ENCODE results near the gene ALPK3.

The ALPK3 gene

GRCh38 chr15:84857418-84858004 is 40.4 kb downstream of the ALPK3 start:
- no peak overlapping the region for H3K4me3 ChIP-seq (ENCODE audit: low read depth, low read length)
- no peak for TF ChIP-seq CTCF (IDR thresholded peaks at IDR 0.05; ENCODE audit: low read depth, low read length)

GRCh38 chr15:84858231-84858630 is 41.1 kb downstream of the ALPK3 start:
- no peak overlapping the region for H3K4me3 ChIP-seq (ENCODE audit: low read depth, low read length)
- no peak for TF ChIP-seq CTCF (IDR thresholded peaks at IDR 0.05; ENCODE audit: low read depth, low read length)

GRCh38 chr15:84859144-84859543 is 42.0 kb downstream of the ALPK3 start:
- no peak overlapping the region for H3K4me3 ChIP-seq (ENCODE audit: low read depth, low read length)
- TF ChIP-seq CTCF (IDR thresholded peaks at IDR 0.05; ENCODE audit: low read depth, low read length) = no peak

GRCh38 chr15:84859651-84860050 is 42.5 kb downstream of the ALPK3 start:
- H3K4me3 ChIP-seq (ENCODE audit: low read depth, low read length) = no peak overlapping the region
- no peak for TF ChIP-seq CTCF (IDR thresholded peaks at IDR 0.05; ENCODE audit: low read depth, low read length)

GRCh38 chr15:84861781-84862180 is 44.6 kb downstream of the ALPK3 start:
- no peak overlapping the region for H3K4me3 ChIP-seq (ENCODE audit: low read depth, low read length)
- TF ChIP-seq CTCF (IDR thresholded peaks at IDR 0.05; ENCODE audit: low read depth, low read length) = no peak

- peak; percentile 21; the same call in 1 of the 2 replicates for TF ChIP-seq CTCF (IDR thresholded peaks at IDR 0.05; ENCODE audit: low read depth, low read length)
- H3K4me3 ChIP-seq (ENCODE audit: low read depth, low read length) = no peak overlapping the region
Observed at GRCh38 chr15:84862214-84862975, 45.2 kb downstream of the ALPK3 start.
